Kasumi-1 (cell line): ENCODE results near the gene CECR2.
A peak's percentile ranks its signal among the peaks of the same experiment; 100 is the strongest.

Experiments used
- DNase-seq, 2 experiments: peaks; one replicate each; lab custom pipeline; 2025; lab: John Stamatoyannopoulos, UW

CECR2 gene

DNA sequence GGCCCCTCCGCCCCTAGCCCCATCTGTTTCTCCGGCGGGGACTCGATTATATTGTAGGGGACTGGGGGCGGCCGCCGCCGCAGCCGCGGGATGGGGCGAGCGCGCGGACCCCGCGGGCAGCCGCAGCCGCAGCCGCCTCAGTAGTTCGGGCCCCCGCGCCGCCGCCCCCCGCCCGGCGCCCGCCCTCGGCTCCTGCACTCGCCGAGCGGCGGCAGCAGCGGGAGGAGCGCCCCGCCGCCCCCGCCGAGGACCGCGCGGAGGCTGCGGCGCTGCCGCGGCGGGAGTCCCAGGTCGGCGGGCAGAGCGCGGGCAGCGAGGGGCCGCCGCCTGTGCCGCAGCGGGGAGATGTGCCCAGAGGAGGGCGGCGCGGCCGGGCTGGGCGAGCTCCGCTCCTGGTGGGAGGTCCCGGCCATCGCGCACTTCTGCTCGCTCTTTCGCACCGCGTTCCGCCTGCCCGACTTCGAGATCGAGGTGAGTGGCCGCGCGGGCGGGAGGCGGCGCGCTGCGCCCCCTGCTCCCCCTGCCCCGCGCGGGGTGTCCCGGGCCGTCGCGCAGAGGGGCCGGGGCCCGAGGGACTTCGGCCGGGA, at the start of gene CECR2:
Gene CECR2, plus strand, starts transcription at position 22 of the 587 bp plus-strand sequence. Its CDS starts 324 bp downstream, at position 346.
- peak; percentile 4 to 8 for DNase-seq

DNA sequence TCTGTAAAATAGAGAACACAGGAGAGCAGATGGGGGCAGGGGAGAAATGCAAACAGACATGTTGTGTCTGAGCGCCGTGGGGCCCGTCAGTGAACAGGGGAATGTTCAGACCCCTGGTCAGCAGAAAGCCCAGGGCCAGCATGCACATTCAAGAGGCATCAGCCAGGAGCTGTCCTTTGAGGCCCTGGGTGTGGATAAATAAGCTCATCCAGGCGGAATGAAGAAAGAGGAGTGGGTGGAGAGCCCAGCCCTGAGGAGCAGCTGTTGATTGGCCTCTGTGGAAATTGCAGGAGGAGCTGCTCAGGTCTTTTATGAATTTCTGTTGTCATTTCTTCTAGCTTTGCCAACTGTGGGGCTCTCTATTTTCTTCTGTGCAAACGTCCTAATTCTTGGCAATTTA, 49.7 kb upstream of the CECR2 start:
- DNase-seq, result no peak

DNA sequence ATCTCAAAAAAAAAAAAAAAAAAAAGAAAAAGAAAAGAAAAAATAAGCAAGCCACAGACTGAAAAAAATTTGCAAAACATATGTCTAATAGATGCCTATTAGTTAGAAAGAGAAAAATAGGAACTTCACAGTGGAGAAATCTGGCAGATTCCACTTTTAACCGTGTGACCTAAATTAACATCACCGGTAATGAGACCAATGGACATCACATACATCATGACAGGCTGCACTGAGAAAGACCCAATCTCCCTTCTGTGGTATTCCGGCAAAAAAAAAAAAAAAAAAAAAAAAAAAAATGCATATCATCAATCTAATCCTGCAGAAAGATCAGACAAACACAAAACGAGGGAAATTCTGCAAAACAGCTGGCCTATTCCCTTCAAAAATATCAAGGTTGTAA, 46.7 kb upstream of the CECR2 start:
- DNase-seq, result no peak

DNA sequence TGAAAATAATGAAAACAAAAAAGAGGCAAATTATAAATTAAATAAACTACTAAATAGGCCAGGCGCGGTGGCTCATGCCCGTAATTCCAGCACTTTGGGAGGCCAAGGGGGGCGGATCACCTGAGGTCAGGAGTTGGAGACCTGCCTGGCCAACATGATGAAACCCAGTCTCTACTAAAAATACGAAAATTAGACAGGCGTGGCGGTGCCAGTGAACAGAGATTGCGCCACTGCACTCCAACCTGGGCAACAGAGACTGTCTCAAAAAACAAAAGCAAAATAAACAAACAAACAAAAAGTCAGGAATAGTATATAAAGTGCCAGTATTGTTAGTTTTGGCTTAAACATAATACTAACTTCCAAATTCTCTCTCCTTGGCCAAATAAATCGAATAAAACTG, 37.6 kb upstream of the CECR2 start:
- DNase-seq, result no peak

DNA sequence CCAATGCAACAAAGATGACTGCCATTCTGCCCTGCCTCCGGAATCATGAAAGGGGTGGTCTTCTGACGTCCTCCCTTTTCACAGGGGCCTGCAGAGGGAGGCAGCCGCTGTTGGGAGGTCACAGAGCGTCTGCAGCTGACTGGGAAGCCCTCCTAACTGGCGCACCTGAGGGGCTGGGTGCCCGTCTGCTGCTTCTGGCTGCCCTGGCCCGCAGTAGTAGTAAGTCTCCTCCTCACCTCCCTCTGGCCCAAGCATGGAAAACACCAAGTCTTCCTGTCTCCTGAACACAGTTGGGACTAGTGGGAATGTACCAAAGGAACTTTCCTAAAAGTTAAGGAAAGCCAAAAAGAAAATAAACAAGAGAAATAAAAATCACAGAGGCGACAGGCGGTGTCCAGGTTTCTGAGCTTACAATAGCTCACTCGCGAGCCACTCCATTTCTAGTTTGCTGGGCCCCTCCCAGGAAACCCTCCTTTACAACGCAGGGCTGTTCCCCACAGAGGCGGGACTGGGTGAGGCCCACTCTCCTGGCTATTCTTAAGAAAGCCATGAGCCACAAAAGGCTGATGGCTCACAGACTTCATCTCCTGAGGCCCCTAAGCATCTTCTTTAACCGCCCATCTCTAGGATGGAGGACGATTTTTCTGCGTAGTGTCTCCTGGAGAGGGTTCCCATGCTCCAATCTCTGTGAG, 37.0 kb upstream of the CECR2 start:
- no peak for DNase-seq

DNA sequence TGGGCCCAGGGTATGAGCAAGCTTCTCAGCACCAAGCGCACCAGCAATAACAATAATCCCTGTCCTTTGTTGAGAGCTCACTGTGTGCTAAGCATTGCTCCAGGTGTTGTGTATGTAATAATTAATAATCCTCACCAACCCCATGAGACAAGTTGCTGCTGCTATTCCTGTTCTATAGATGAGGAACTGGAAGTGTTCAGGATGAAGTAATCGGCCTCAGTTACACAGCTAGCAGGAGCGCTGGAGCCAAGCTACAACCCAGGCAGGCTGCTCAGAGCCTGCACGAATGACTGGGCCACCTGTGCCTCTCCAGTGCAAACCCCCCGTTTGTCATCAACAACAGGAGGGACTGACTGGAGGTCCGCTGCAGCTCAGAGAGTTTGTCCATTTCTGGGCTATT, 35.2 kb upstream of the CECR2 start:
- DNase-seq, result no peak

DNA sequence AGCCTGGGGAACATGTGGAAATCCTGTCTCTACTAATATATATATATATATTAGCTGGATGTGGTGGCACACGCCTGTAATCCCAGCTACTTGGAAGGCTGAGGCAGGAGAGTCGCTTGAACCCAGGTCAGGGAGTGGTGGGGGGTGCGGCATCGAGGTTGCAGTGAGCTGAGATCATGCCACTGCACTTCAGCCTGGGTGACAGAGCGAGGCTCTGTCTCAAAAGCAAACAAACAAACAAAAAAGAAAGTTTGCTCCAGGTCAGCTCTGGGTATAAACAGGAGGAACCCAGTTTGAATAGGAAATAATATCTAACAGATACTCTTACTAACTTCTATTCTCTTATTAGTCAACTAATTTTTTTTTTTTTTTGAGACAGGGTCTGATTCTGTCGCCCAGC, 34.3 kb upstream of the CECR2 start:
- DNase-seq, result no peak

DNA sequence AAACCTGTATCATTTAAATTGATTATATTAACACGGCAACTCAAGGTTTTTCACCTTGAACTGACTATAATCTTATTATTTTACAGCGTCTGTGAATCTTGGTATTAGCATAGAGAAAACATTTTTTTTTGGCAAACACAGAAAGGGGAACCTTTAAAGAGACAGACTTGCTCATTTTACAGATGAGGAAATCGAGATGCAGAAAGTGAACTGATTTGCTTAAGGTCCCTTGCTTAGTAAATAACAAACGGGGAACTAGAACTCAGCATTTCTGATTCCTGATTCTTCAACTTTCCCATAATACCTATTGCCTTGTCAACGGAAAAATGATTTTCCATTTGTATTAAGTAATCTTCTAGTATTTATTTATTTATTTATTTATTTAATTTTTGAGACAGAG, 33.2 kb upstream of the CECR2 start:
- no peak for DNase-seq

DNA sequence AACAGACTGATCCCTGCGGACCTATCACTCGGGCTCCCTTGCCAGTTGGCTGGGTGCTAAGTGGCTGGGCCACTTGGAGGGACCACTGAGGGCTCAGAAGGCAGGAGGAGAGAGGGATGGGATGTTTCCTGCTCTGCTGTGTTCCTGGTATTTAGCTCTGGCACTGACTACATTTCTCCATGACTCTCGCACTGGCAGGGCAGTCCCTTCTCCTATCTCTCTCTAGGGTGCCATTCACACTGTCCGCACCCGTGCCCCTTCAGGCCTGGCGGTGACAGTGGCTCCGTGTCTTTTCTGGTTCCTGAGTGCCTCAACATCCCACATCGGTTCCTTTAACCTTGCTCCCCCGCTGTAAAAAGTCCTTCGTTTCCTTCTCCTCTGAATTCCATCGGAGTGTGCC, 31.6 kb upstream of the CECR2 start:
- no peak for DNase-seq

DNA sequence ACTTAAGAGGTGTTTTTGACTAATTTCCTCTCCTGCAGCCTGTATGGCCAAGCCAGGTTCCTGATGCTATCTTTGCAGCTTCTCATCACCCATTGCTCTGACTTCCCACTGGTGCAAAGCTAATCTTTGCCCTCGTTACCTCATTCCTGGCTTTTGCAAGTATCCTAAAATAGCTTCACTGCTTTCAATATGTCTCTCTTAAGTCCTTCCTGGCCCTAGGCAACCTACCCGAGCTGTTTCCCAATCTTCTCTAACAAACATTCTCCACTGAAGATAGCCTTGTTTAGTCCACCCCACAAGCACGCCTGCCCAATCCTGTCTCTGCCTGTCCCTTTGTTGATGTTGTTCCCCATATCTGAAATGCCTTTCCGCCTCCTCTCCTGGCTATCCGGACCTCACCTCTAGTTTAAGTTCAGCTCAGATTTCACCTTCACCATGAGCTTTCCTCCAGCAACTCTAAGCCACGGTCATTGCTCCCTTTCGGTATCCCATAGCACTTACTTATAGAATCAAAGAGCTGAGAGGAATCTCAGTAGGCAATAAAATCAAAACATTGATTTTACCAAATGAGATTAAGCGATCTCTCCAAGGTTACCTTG, 30.1 kb upstream of the CECR2 start:
- DNase-seq, result no peak

DNA sequence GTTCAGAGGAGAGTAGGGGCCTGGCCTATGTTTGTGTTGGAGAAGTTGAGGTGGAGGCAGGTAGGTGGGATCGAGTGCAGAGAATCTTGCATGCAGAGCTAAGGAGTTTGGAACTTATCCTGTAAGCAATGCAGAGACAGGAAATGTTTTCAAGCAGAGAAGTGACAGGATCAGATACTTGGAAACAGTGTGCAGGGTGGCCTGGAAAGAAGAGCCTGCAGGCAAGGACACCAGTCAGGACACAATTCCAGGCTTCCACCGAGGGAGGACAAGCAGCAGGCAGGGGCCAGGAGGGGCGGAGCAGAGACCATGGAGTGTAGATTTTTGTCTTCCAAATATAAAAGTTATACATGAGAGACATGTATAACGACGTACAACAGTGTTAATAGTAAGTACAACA, 26.9 kb upstream of the CECR2 start:
- no peak for DNase-seq

DNA sequence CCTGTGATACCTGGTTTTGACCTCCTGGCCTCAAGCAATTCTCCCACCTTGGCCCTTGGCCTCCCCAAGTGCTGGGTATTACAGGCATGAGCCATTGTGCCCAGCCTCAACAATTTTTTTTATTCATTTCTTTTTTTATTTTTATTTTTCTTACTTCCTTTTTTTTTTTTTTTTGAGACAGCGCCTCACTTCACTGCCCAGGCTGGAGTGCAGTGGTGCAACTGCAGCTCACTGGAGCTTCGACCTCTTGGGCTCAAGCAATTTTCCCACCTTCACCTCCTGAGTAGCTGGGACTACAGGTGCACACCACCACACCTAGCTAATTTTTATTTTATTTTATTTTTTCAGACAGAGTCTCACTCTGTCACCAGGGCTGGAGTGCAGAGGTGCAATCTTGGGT, 25.5 kb upstream of the CECR2 start:
- no peak for DNase-seq

DNA sequence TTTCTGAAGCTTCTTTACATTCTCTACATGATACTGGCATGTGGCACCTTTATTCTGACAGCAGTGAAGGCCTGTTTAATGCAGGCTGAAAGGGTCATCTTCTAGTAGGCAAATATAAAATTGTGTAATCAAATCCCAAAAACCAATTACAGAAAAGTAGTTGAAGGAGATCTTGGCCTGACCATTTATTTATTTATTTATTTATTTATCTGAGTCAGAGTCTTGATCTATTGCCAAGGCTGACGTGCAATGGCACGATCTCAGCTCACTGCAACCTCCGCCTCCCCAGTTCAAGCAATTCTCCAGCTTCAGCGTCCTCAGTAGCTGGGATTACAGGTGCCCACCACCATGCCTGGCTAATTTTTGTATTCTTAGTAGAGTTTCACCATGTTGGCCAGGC, 22.7 kb upstream of the CECR2 start:
- DNase-seq, result no peak

DNA sequence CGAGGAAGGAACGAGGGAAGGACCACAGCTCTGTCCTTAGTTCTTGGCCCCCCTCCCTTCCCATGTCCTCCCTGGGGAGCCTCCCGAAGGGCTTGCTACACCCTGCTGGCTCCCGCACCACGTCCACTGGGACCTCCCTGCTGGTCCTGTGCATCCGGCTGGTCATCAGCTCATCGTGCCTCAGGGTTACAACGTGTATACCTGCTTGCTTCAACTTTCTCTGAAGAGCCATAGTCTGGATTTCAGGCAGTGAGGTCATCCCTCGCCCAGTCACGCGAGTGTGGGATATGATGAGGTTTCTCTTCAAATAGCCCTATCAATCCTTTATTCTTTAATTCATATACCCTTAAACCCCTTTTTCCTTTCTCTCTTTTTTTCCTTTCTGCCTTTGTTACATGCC, 21.5 kb upstream of the CECR2 start:
- no peak for DNase-seq

DNA sequence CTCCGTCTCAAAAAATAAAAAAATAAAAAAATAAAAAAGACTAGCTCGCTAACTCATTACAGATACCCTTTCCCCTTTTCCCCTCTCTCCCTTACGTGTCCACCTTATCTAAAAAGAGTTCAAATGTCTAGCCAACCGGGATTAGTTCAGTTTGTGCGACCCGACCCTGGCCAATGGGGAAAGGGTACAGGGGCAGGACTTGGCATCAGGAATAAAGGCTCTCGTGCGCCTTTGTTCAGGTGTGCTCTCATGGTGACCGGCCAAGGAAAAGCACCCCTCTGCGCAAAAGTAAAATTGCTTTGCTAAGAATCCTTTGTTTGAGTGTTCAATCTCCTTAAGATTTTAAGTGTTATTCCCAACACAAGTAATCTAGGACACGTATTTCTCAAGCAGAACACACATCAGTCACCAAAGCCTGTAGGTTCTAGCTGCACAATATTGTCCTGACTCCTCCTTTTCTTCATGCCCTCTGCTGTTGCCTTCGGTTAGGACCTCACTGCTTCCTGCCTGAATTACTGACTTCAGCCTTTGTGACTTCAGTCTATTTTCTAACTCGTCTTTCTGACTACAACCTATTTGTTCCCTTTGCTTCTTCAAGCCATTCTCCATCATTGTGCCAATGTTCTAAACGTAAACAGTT, 20.7 kb upstream of the CECR2 start:
- DNase-seq, result no peak

DNA sequence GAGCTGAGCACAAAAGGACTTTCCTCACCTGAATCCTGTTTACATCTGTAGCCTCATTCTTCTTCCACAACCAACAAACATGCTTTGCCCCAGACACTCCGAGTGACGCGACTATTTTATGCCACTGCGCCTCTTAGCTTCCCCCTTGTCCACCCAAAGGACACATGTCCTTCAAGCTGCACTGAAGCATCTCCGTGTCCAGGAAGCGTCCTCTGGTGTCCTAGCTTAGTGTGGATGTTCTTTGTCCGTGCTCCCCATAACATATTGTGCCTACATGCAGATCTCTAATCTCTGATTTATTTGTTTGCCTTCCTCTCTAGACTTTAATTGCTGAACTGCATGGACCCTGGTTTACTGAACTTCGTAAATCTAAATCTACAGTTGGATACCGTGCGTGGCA, 20.1 kb upstream of the CECR2 start:
- DNase-seq, result no peak

DNA sequence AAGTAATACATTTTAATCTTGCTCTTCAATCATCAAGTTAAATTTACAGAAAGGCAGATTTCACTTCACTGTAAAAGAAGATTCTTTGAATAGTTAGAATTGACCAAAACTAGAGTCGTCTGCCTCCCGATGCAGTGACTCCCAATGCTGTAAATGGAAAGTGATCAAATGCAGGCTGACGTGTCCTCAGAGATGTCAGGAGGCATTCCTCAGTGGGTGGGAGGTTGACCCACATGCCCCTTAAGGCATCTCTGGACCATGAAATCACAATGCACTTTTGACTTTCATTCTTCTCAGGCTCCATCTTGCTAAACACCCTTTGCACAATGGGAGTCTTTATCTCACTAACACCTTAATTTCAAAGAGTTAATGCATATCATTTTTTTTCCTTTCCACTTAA, 19.0 kb upstream of the CECR2 start:
- no peak for DNase-seq

DNA sequence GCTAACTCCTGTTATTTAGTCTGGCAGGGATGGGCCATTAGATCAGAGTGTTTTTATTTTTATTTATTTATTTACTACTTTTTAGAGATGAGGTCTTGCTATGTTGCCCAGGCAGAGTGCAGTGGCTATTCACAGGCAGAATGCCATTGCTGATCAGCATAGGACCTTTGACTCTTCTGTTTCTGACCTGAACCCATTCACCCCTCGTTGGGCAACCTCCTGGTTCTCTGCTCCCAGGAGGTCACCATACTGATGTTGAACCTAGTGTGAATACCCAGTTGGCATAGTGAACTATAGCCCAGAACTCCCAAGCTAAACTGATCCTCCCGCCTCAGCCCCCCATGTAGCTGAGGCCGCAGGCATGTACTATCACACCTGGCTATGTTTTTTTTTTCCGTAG, 16.5 kb upstream of the CECR2 start:
- no peak for DNase-seq

DNA sequence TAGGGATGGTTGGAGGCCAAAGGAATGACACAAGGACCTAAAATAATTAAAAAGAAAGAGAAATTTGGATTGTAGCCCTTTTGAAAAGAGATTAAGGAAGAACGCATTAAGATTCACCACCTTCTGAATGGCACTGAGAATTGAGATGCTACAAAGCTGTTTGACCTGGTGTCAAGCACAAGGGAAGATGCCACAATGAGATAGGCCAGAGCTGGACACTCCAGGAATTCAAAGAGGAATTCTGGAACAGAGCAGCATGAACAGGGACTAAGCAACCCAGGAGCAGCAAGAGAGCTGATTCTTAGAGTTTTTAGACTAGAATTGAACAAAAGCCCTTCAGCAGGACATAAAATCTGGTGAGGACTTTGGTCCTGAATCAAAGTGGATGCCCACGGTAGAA, 11.6 kb upstream of the CECR2 start:
- DNase-seq, result no peak

DNA sequence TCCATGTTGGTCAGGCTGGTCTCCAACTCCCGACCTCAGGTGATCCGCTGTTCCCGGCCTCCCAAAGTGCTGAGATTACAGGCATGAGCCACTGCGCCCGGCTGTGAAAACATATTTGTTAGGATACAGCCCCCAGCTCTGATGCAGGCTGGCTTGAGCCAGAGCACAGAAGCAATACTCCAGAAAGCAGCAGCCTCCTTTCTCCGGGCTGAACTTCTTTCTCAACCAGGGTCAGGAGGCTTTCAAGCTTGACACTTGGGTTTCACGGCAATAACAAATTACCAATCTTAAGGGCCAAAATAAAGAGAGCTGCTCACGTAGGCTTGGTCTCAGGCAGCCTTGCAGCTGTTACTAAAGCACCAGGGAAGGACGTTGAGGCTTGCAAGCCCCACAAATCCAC, 10.8 kb upstream of the CECR2 start:
- DNase-seq, result no peak

DNA sequence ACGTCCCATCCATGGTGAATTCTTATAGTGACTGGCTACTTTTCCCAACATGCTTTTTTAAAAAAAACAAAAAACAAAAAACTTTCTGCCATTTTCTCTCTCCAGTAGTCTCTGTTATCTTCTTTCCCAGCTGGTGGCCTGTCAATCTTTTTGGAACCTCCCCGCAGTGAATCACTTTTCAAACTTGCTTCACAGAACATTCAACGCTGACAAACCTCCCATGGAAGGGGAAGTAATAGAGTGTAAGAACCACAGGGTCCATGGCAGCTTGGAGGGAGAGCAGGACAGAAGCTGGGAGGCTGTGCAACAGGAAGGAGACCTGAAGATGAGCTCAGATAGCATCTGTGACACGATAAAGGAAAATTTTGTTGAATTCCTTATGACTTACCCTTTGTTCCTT, 9.8 kb upstream of the CECR2 start:
- DNase-seq, result peak; percentile 77 to 82

DNA sequence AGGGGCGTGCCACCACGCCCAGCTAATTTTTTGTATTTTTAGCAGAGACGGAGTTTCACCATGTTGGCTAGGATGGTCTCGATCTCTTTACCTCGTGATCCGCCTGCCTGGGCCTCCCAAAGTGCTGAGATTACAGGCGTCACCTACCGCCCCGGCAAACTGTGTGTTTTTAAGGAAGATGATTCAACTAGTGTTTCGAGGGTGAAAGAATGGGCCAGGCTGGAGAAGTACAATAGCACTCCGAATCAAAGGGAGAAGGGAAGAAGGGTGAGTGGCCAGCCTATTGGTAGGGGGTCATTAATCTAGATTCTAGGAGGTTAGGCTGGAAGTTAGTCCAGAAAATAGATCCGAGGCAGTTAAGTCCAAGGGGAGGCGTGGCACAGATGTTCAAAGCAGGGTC, 2.9 kb upstream of the CECR2 start:
- no peak for DNase-seq

DNA sequence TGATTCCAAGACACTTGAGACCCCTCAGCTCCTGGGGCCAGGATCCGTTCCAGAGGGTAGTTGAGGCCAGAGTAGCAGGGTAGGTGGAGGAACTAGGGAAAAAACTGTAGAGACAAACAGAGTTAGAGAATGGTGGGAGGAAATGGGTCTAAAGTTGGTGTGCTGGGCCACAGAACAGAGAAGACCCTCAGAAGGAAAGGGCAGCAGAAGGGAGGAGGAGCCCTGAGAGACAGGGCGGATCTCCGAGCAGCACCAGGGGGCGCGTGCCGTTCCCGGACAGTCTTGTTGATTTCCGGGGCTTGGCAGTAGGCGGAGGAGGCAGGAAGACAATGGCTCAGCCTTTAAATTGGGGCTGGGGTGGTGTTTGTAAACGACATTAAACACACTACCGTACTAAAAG, 2.4 kb upstream of the CECR2 start:
- DNase-seq, result peak; percentile 35 to 49
